ENCODE measurements around the gene RAPGEF5. TPM values are rescaled to one million over a fixed set of nuclear protein-coding genes. Genes with fewer than 3 reads are reported as not detected.
"Not testable (repeated sequence)": the region's sequence is repeated elsewhere in the genome, so short reads cannot be mapped to it uniquely, and the experiment has no call there.

RAPGEF5 gene
- total RNA-seq, 1 donor from 2014 or later, result 138 TPM

DNA sequence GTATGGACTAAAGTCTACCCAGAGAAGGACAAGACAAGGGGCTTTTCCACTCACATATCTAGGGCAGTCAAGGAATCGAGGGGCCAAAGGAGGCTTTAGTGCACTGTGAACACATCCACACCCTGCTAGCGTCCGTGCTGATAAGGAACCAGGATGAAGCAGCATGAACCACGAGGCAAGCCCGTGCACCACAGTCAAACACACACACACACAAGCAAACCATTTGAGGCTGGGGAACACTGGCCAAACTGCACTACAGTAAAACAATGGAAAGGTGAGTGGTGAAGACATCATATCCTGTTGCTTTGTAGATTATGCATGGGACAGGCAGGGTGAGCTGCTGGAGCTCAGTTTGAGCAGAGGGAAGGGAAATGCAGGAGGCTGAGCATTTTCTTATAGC, 233.8 kb downstream of the RAPGEF5 start:
- DNase-seq (ENCODE audit: low read depth in 2 of 2), result peak; percentile 84 to 89

- DNase-seq (ENCODE audit: low read depth in 2 of 2), result peak in 1 of 2 donors; percentile 88
Observed at GRCh38 chr7:22121702-22122474, 235.1 kb downstream of the RAPGEF5 start.

DNA sequence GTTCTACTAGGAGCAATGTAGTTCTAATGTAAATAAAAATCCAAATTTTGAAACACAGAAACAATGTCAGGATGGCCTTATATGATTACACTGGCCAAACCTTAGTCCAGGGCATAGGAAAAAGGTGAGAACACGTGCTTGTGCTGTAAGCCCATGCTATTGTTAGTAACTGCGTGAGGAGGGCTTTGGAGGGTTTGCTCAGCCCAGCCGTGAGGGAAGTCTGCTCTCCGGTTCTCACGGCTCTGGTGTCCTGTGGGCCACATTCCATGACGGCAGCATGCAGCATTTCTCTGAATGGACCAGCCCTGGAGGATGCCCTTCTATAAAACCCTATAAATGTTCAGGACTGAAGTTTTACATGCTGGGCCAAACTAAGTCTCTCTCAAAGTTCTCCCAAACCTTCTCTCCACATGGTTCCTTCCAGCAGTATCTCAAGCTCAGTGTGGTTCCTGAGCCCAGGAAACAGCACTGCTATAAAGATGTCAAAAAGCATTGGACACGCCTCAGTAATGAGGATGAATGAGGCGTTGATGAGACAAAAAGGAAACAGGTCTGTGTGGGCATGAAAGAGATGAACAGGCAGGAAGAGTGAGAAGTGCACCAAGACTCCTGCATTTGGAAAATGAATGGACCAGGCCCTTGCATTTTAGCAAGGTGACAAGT, 236.4 kb downstream of the RAPGEF5 start:
- DNase-seq (ENCODE audit: low read depth in 2 of 2), result peak; percentile 49 to 58

- DNase-seq (ENCODE audit: low read depth in 2 of 2), result no peak
Observed at GRCh38 chr7:22117222-22117621, 239.7 kb downstream of the RAPGEF5 start.

DNA sequence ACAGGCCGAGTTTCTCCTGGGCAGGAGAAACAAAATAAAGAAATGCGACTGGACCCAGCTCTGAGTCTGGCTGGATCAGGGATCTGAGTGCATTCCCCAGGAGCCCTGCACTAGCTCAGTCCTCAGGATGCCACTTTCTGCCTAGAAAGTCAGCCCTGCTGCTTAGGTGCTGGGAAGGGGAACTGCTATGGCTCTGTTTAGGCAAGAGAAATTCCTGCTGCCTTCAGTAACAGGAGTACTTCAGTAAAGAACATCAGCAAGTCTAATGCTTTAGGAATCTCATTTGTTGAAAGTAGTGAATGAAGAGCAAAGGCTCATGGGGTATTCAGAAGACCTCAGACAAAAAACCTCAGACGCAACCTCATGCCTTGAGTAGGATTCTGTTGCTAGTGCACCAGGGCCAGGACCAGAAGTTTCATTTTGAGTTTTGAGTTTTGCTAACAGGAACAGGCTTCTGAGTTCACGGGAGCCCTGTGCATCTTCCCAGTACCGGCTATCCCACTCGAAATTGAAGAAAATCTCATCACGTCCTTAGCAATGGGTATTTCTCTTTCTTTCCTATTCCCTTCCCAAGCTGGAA, 240.4 kb downstream of the RAPGEF5 start:
- no peak for DNase-seq (ENCODE audit: low read depth in 2 of 2)

GRCh38 chr7:22115689-22116088, 241.3 kb downstream of the RAPGEF5 start:
- no peak for DNase-seq (ENCODE audit: low read depth in 2 of 2)

DNA sequence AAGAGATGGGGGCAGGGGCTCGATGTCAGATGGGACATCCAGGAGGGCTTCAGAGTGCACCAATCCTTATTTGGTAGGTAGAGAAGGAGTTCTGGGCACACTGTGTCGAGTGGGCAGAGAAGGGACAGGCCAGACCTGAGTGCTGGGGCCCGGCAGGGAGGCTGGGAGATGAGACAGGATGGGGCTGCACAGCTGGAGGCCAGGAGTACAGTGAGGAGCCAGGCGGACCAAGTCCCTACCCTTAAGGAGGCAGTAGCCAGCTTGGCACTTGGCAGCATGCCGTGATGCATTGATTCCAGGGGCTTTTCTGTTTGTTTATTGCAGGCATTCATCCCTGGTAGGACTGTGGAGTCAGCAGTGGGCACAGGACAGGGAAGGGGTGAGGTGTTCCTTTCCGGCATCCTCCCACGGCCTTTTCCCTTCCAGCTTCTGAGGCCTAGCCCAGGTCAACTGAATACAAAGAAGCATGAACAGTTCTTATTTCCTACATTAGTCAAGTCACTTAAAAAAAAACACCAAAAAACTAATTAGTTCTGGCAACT, 242.4 kb downstream of the RAPGEF5 start:
- peak in 1 of 2 donors; percentile 48 for DNase-seq (ENCODE audit: low read depth in 2 of 2)

GRCh38 chr7:22113041-22113440, 243.9 kb downstream of the RAPGEF5 start:
- no peak for DNase-seq (ENCODE audit: low read depth in 2 of 2)

GRCh38 chr7:22111661-22112060, 245.3 kb downstream of the RAPGEF5 start:
- no peak for DNase-seq (ENCODE audit: low read depth in 2 of 2)

- DNase-seq (ENCODE audit: low read depth in 2 of 2), result no peak
Observed at GRCh38 chr7:22110881-22111280, 246.1 kb downstream of the RAPGEF5 start.

DNA sequence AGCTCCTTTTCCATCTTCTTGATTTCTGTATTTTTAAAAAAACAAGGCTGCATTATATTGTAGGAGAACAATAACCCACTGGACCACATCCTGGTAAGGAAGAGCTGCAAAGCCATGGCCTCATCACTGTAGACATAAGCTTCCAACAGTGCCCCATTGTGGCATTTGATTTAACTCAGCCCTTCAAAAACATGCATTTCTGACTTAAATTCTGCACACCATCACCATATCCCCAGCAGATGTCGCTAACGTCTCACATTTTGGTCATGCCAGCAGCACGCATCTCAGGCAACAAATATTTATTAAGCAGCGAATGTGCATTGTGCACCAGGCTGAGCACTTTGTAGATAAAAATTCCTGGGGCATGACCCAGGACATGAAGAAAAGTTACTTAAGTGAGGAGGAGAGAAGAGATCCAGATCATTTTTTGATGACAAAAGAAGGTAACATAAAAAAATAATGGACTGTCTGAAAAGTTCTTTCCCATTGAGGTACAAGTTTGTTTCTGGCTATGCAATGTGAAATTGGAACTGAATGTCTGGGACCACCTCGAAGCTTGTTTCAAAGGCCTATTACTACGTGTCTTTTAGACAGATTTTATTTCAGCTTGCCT, 246.6 kb downstream of the RAPGEF5 start:
- DNase-seq (ENCODE audit: low read depth in 2 of 2), result peak; percentile 82 to 86

DNA sequence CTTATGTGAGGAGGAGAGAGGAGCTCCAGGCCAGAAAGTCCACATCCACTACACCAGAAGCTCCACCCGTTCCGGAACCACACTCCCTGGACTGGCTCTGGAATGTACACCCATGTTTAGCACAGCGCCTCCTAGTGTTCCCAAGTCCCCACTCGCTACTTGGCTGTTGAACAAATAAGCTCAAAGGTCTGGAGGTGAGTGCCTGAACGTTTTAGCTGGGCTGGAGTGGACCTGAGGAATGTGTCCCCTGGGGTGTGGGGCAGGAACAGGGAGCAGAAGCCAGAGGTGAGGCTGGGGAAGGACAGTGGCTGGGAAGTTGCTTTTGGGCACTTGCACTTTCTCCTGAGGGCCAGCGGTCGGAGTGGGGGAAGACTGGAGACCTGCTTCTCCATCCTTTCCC, 247.2 kb downstream of the RAPGEF5 start:
- DNase-seq (ENCODE audit: low read depth in 2 of 2), result peak in 1 of 2 donors; percentile 56

DNA sequence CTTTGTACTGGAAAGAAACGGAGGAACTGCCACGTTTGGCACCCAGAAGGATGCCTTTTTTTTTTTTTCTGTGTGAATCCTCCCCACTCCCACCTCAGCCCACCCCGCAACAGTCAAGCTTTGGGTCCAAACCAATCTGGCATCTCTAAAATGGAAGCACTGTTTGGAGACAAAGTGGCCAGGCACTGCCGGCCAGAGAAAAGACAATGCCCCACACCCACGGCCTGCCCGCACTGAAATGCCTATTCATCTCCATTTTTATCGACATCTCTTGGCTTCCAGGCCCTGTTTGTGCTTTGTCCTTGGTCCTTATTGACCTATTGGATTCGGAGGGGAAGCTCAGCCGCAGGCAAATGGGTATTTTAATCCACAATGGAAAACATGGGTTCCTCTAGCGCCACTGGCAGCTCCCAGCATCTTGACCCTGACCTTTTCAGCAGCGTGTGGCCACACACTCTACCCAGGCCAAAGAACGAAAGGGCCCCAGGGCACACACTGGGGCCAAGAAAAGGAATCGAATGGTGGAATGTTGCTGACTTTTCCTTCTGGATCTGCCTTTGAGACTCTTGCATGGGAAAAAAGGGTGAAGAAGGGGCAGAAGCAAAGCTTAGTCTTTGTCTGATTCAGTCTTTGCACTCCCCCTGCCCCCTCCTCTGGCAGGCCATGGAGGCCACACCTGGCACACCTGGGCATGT, 248.7 kb downstream of the RAPGEF5 start:
- no peak for DNase-seq (ENCODE audit: low read depth in 2 of 2)

- DNase-seq (ENCODE audit: low read depth in 2 of 2), result no peak
Observed at GRCh38 chr7:22105550-22105949, 251.4 kb downstream of the RAPGEF5 start.

DNA sequence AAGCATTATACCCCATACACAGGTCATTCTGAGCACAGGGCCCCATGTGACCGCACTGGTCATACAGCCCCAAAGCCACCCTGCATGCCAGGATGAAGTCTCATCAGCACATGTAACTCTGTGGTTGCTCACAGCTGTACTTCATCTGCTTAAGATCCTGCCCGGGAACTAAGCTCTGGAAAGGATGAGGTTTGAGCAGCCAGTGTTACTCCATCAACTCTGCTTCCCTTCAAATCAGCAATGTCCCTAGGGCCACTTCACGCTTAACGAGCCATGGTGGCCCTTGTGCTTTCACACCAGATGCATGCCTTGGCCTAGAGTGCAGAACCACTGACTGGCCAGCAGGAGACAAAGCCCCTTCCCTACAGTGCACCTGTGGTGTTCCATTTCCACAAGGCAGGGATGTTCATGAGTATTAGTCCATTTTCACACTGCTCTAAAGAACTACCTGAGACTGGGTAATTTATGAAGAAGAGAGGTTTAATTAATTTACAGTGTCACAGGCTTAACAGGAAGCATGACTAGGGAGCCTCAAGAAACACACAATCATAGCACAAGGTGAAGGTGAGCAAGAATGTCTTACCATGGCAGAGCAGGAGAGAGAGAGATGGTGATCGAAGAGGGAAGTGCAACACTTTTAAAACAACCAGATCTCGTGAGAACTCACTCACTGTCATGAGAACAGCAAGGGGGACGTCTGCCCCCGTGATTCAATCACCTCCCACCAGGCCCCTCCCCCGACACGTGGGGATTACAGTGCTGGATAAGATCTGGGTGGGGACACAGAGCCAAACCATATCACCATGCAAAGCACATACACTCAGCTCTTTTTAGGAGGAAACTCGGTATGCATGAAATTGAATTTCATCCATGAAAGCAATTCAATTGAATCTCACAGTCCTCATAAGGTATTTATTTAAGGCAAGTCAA, 262.3 kb downstream of the RAPGEF5 start:
- no peak for DNase-seq (ENCODE audit: low read depth in 2 of 2)

- no peak for DNase-seq (ENCODE audit: low read depth in 2 of 2)
Observed at GRCh38 chr7:22093936-22094335, 263.0 kb downstream of the RAPGEF5 start.

DNA sequence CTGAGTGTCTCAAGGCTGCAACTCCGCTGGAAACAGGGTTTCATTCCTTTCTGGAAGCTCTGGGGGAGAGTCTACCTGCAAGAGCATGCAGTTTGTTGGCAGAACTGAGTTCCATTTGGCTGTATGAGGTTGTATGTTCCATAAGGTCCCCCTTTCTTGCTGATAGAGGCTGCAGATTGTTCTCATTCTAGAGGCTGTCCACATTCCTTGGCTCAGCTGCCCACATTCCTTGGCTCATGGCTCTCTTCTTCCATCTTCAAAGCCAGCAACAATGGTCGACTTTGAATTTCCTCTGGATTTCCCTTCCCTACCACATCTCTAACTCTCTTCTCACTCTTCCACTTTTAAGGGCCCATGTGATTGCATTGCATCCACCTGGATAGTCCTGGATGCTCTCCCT, 264.0 kb downstream of the RAPGEF5 start:
- no peak for DNase-seq (ENCODE audit: low read depth in 2 of 2)

DNA sequence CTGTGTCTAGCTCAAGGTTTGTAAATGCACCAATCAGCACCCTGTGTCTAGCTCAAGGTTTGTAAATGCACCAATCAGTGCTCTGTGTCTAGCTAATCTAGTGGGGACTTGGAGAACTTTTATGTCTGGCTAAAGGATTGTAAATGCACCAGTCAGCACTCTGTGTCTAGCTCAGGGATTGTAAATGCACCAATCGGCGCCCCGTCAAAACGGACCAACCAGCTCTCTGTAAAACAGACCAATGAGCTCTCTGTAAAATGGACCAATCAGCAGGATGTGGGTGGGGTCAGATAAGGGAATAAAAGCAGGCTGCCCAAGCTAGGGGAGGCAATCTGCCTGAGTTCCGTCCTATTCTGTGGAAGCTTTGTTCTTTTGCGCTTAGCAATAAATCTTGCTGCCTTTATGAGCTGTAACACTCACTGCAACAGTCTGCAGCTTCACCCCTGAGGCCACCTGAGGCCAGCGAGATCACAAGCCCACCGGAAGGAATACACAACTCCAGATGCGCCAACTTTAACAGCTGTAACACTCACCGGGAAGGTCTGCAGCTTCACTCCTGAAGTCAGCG, 265.9 kb downstream of the RAPGEF5 start:
- DNase-seq (ENCODE audit: low read depth in 2 of 2), result not testable (repeated sequence)

- DNase-seq (ENCODE audit: low read depth in 2 of 2), result no peak
Observed at GRCh38 chr7:22090512-22090911, 266.4 kb downstream of the RAPGEF5 start.

- no peak for DNase-seq (ENCODE audit: low read depth in 2 of 2)
Observed at GRCh38 chr7:22090107-22090506, 266.8 kb downstream of the RAPGEF5 start.
